ENCODE measurements around the gene ARID1B.

Gene ARID1B

GRCh38 chr6:156948277-156948676 lies 171.1 kb downstream of the ARID1B start:
- H3K4me3 ChIP-seq (ENCODE audit: low read depth, low read length), result no peak overlapping the region
- no peak for TF ChIP-seq CTCF (IDR thresholded peaks at IDR 0.05; ENCODE audit: low read depth, low read length)
- no peaks in the 10 kb centered on the region for H3K36me3 ChIP-seq
- H3K9me3 ChIP-seq, result no peaks in the 10 kb centered on the region
- H3K4me1 ChIP-seq, result peaks cover 10% of the 10 kb centered on the region
- no peak for DNase-seq
- H3K27me3 ChIP-seq, result no peaks in the 10 kb centered on the region

GRCh38 chr6:156948807-156949206 lies 171.6 kb downstream of the ARID1B start:
- Histone ChIP-seq H3K27me3 (no peaks in the 10 kb centered on the region), H3K36me3 (no peaks in the 10 kb centered on the region), H3K4me3 (ENCODE audit: low read depth, low read length) (no peak overlapping the region), H3K9me3 (no peaks in the 10 kb centered on the region), H3K4me1 (peaks cover 10% of the 10 kb centered on the region)
- no peak for TF ChIP-seq CTCF (IDR thresholded peaks at IDR 0.05; ENCODE audit: low read depth, low read length)
- no peak for DNase-seq

GRCh38 chr6:156949376-156949775 lies 172.2 kb downstream of the ARID1B start:
- no peaks in the 10 kb centered on the region for H3K27me3 ChIP-seq
- H3K9me3 ChIP-seq, result no peaks in the 10 kb centered on the region
- peaks cover 10% of the 10 kb centered on the region for H3K4me1 ChIP-seq
- no peak for DNase-seq
- H3K36me3 ChIP-seq, result no peaks in the 10 kb centered on the region
- TF ChIP-seq CTCF (IDR thresholded peaks at IDR 0.05; ENCODE audit: low read depth, low read length), result no peak
- no peak overlapping the region for H3K4me3 ChIP-seq (ENCODE audit: low read depth, low read length)

GRCh38 chr6:156950084-156950483 lies 172.9 kb downstream of the ARID1B start:
- no peak for DNase-seq
- H3K4me1 ChIP-seq, result peaks cover 15% of the 10 kb centered on the region
- no peaks in the 10 kb centered on the region for H3K36me3 ChIP-seq
- no peak overlapping the region for H3K4me3 ChIP-seq (ENCODE audit: low read depth, low read length)
- H3K27me3 ChIP-seq, result no peaks in the 10 kb centered on the region
- no peaks in the 10 kb centered on the region for H3K9me3 ChIP-seq
- no peak for TF ChIP-seq CTCF (IDR thresholded peaks at IDR 0.05; ENCODE audit: low read depth, low read length)

- H3K4me3 ChIP-seq (ENCODE audit: low read depth, low read length), result no peak overlapping the region
- no peaks in the 10 kb centered on the region for H3K9me3 ChIP-seq
- H3K36me3 ChIP-seq, result no peaks in the 10 kb centered on the region
- DNase-seq, result no peak
- peaks cover 20% of the 10 kb centered on the region for H3K4me1 ChIP-seq
- TF ChIP-seq CTCF (IDR thresholded peaks at IDR 0.05; ENCODE audit: low read depth, low read length), result no peak
- H3K27me3 ChIP-seq, result no peaks in the 10 kb centered on the region
Measured at GRCh38 chr6:156950531-156950930, 173.4 kb downstream of the ARID1B start.

- Histone ChIP-seq H3K4me1 (peaks cover 26% of the 10 kb centered on the region), H3K27me3 (no peaks in the 10 kb centered on the region), H3K9me3 (no peaks in the 10 kb centered on the region), H3K36me3 (no peaks in the 10 kb centered on the region), H3K4me3 (ENCODE audit: low read depth, low read length) (no peak overlapping the region)
- no peak for TF ChIP-seq CTCF (IDR thresholded peaks at IDR 0.05; ENCODE audit: low read depth, low read length)
- DNase-seq, result no peak
Measured at GRCh38 chr6:156952401-156952800, 175.2 kb downstream of the ARID1B start.
